Peyer's patch (tissue), 4 donors: Measurements from ENCODE around the gene CDK9.

ENCODE experiments used
- CTCF ChIP-seq, 6 experiments: fragments of 450-650 bp in 4 of 6; fragments of 200-600 bp in 2 of 6; sonication (generic) in 1 of 6; IDR thresholded peaks; one replicate each; pipeline ENCODE4 v1.5.1; 2017 to 2019; ENCODE audit warnings: antibody characterized with exemption in 6 of 6, mild to moderate bottlenecking in 3 of 6, moderate library complexity in 1 of 6
- POLR2A ChIP-seq, 2 donors: fragments of 450-650 bp; IDR thresholded peaks; one replicate each; pipeline ENCODE4 v1.5.1; 2017; ENCODE audit warnings: antibody characterized with exemption in 2 of 2, mild to moderate bottlenecking in 2 of 2, moderate library complexity in 2 of 2

DNA sequence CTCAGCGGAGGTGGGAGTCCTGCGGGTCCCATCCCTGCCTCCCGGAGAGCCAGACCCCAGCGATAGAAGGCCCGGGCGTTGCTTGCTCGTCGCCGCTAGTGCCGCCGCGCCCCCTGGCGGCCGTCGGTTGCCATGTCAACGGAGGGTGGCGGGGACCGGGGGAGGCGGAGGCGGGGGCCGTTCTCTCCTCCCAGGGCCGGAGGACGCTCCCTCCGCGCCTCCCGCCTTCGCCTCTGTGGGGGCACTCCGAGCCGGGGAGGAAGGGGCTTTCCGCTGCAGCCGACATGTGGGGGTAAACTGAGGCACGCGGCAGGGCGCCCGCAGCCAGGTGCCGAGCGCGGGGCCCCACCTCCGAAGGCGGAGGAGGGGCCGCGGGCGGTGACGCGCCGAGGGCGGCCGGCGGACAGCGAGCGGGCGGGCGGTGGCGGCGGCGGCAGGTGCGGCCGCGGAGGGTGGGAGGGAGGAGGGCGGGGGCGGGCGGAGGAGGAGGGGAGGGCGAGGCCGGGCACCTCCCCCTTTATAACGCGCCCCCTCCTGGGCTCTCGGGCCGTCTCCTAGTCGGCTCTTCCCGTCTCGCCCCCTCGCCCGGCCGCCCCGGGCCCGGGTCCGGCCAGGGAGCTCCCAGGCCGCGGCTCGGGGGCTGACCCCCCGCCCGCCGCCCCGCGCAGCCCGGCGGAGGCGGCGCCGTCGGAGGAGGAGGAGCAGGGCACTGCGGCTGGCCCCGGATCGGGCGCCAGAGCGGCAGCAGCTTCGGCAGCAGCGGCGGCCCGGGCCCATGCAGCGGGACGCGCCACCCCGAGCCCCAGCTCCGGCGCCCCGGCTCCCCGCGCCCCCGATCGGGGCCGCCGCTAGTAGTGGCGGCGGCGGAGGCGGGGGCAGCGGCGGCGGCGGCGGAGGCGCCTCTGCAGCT, 556 bp upstream of the CDK9 start:
- peak; percentile 86 to 99 (median 90) for TF ChIP-seq CTCF (IDR thresholded peaks at IDR 0.05)
- peak in 1 of 2 donors; percentile 70 for TF ChIP-seq POLR2A (IDR thresholded peaks at IDR 0.05)
